SKM-1 (cell line): ENCODE results near the gene ITPRIP.
A peak's percentile ranks its signal among the peaks of the same experiment; 100 is the strongest.

Experiments used
- DNase-seq: peaks from one replicate; lab custom pipeline; 2025; ENCODE audit not compliant: unreplicated experiment; lab: John Stamatoyannopoulos, UW

The ITPRIP gene

DNA sequence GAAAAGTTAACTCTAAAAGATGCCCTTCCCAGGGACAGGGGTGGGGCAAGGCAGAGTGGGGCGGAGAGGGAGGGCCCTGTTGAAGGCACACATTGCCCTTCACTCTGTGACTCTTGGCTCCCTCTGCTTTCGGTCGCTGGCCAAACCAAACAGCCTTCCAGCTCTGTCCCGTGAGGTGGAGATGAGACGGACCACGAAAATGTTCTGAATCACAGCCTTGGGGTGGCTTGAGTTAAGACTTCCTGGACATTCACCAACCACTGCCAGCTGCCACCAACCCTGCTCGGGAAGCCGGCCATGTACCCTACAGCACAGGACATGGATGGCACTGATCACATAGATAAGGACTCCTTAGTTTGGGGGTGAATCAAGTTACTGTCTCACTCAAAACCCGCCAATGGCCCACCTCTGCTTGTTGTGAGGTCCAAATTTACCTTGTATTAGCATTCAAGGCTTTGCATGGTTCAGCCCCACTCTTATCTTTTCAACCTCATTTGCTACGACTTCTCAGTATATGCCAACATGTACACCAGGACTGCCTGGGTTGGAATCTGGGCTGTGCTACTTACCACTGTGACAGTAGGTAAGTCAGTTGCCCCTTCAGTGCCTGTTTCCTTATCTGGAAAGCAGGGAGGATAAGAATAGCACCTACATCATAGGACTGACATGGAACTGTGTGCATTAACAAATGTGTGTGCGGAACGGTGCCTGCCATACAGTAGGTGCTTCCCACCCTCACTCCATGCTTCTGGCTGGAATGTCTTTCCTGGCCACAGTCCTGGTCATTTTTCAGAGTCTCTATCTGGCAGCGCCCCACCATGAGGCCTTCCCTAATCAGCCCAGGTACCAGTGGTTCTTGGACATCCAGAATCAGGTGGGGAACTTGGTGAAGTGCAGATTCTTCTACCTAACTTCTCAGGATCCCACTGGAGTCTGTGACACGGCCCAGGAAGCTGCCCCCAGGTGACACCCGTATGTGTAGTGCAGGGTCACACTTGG is 28.0 kb downstream of the ITPRIP start:
- no peak for DNase-seq

DNA sequence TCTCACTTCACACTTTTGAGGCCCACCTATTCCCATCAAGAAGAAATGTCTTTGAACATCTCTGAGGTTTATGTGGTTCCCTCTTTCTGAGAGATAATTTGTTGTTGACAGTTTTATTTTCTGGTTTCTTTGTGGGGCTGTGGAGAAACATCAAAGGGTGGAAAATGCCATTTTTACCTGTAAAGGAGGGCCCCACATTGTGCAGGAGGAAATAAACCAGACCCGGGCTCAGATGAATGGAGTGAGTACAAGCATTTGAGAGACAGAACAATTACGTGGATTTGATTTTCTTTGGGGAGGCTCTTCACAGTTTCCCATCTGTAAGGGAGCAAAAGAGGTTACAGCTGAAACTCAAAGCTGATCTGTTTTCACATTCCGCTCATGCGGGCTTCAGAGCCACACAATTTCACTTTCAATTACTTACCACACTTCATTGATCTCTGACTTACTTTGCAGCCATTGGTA is 29.8 kb downstream of the ITPRIP start:
- DNase-seq = no peak

GRCh38 chr10:104307576-104308438 is 30.5 kb downstream of the ITPRIP start:
- DNase-seq = no peak

DNA sequence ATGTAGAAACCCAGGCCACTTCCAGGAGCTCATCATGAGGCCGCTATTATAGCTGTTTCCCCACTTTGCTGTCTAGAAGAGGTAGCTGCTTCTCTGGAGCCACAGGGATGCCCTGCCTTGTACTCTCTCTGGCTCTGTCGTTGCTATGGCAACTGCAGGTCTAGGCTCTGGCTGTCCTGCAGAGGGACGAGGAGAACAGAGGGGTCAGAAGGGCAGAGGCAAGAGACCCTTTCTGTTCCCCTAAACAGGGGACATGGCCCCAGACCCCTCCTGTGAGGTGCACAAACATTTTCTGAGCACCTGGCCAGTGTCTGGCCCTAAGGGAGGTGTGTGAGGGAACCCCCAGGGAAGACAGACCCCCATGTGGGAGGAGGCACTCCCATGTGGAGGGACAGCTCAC is 31.4 kb downstream of the ITPRIP start:
- no peak for DNase-seq

DNA sequence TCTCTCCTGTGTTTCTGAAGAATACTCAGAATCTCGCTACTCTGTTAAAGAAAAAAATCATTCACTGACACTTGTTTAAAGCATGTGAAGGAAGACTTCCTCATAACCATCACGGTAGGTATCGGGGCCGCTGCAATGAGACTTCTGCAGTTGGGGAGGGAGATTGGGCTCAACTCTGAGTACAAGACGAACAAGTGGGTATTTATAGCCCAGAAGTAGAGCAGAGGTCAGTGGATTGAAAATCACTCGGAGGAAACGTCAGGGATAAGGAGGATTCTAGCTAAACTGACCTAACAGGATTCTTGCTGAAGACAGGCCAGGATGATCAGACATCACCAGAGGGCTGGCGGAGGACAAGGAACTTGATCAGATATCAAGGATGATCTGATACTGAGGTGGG is 33.3 kb downstream of the ITPRIP start:
- no peak for DNase-seq

DNA sequence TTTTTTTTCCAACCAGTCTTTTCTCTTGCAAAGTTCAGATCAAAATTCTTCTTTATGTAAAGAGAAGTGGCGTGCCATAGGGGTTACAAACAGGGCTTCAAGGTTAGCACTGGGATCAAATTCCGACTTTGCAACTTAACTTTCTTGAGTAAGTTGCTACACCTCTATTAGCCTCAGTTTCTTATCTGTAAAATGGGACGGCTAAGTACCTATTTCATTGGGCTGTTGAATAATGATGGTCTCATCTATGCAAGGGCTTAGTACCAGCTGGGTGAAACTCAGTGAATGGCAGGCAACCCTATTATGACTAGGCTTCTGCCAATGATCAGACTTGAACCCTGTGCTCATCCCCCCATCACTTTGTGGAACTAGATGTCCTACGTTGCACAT is 33.9 kb downstream of the ITPRIP start:
- no peak for DNase-seq

DNA sequence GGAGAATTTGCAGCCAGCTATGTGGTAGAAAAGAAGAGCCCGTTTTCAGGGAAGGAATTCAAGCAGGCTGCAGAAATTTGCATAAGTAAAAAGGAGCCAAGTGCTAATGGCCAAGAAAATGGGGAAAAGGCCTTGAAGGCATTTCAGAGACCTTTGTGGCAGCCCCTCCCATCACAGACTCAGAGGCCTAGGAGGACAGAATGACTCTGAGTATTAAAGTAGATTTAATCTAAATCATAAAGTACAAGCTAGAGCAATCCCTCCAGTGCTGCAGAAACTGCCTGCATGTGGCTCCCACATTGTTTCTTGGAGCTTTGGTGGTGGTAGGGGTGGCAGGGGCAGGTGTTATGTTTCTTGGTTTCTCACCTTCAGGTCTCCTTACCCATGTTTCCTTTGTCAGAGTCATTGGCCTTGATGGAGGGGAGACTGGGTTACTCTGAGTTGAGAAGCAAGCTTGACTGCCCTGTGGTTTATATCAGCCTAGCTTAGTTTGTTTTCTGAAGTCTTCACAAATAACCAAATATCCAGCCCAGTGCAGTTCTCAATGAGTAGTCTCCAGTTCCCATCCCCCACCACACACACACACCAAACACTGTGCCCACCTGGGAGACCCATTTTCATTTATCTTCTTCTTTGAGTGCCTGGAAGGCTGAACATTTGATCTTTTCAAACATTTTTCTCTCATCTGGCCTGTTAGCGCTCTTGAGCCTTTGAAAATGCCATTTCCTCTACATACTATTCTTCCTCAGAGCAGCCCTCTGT is 34.5 kb downstream of the ITPRIP start:
- DNase-seq = no peak

DNA sequence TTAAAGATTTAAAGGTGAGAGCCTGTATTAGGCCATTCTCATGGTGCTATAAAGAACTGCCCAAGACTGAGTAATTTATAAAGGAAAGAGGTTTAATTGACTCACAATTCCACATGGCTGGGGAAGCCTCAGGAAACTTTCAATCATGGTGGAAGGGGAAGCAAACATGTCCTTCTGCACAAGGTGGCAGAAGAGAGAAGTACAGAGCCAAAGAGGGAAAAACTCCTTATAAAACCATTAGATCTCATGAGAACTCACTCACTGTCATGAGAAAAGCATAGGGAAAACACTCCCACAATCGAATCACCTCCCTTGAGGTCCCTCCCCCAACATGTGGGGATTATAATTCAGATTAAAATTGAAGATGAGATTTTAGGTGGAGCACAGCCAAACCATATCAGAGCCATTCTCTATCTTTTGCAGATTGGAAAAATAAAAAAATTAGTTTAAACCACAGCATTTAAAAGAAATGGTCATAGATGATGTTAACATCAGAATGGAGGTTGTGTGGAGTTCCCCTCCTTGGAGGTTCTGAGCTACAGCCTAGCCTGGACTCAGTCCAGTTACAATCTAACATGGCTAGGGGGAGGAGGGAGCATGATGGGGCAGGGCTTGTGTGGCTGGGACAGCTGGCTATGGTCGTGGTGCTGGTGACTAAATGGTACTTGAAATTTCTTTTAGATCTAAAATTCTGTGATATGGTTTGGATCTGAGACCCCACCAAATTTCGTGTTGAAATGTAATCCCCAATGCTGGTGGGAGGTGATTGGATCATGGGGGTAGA is 36.2 kb downstream of the ITPRIP start:
- DNase-seq = no peak

DNA sequence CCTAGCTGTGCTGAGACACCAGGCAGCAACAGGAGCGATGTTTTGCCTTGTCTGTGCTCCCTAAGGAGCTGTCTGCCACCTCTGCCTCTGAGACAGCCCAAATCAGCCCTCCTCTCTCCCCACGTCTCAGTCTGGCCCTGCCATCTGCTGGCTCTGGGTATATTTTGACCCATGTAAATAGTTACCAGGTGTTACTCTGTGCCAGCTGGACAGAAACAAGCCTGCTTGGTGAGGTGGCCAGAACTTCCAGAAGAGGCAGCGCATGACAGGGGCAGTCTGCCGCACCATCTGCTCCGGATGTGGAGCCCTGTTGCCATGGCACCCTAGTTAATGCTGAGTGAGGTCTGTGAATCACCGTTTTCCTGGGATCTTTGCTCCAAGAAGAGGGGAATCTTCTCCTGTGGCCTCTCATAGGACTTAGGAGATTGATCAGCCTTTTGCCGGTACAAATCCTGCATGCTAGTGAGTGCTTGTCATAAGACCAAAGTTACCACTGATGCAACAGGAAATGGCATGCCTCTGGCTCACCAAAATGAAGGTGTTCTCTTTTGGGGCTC is 37.5 kb downstream of the ITPRIP start:
- DNase-seq = no peak

- no peak for DNase-seq
These were observed 38.1 kb downstream of the ITPRIP start for GRCh38 chr10:104300002-104300735.

DNA sequence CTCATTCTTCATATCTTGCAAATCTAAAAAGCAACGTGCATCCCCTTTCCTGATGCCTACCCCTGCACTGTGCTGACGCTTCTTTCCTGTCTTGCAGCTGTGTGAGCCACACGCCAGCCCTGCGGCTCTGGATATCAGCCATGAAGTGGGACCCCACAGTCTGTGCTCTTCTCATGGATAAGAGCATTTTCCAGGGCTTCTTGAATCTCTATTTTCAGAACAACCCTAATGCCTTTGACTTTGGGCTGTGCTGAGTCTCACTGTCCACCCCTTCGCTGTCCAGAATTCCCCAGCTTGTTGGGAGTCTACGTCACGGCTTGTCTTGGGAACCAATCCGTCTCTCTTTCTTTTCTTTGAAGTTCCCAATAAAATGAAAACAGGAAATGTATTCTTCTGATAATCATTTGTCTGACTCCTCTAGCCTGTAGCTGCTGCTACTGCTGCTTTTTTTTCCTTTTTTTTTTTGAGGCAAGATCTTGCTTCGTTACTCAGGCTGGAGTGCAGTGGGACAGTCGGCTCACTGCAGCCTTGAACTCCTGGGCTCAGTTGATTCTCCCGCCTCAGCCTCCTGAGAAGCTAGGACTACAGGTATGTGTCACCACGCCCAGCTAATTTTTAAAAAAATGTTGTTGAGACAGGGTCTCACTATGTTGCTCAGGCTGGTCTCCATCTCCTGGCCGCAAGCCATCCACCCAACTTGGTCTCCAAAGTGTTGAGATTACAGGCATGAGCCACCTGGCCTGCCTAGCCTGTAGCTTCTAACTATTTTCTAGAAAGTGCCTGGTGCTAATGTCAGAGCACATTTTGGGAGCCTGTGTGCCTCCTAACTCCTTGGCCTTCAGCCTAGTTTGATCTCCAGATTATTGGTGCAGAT is 39.0 kb downstream of the ITPRIP start:
- DNase-seq = no peak

- no peak for DNase-seq
These were observed 40.3 kb downstream of the ITPRIP start for GRCh38 chr10:104297697-104298660.

DNA sequence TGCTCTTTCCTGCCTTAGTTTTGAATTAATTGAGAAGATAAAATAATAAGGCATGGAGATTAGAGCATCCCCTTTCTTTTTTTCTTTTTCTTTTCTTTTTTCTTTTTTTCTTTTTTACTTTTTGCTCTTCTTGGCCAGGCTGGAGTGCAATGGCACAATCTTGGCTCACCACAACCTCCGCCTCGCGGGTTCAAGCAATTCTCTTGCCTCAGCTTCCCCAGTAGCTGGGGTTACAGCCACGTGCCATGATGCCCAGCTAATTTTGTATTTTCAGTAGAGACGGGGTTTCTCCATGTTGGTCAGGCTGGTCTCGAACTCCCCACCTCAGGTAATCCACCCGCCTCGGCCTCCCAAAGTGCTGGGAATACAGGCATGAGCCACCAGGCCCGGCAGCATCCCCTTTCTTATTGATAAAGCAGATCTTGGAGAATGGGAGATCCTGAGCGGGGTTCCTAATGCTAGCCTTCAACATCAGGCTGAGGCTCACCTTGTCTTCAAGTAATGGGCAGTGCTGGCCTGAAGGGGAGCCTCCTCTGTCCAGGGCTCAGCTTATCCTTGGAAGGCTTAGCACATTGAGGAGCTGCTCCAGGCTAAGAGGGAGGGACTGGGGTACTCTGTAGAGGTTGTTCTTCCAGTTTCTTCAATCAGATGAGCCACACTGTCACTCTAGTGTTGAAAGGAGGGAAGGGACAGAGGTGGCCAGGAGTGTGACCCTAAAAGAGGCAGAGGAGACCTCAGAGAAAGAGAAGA is 41.4 kb downstream of the ITPRIP start:
- no peak for DNase-seq

GRCh38 chr10:104293781-104294321 is 44.4 kb downstream of the ITPRIP start:
- no peak for DNase-seq

GRCh38 chr10:104293011-104293410 is 45.3 kb downstream of the ITPRIP start:
- no peak for DNase-seq

- peak; percentile 87 for DNase-seq
These were observed 46.8 kb downstream of the ITPRIP start for GRCh38 chr10:104291439-104291951.
